ENCODE measurements around the gene TMEM150B. TPM values are rescaled to one million over a fixed set of nuclear protein-coding genes. Genes with fewer than 3 reads are reported as not detected.
"Not testable (repeated sequence)": the region's sequence is repeated elsewhere in the genome, so short reads cannot be mapped to it uniquely, and the experiment has no call there.

TMEM150B gene
- total RNA-seq, 1 donor from 2014 or later: 5.1 TPM

- DNase-seq (ENCODE audit: low spot score): peak; percentile 84
- ATAC-seq: no peak
- intact Hi-C loops (cut with DNase I): no loop called here
Measured at GRCh38 chr19:55341171-55341588, 16.0 kb upstream of the TMEM150B start.

- DNase-seq (ENCODE audit: low spot score): no peak
- ATAC-seq: no peak
- intact Hi-C loops (cut with DNase I): no loop called here
Measured at GRCh38 chr19:55340784-55341147, 15.6 kb upstream of the TMEM150B start.

- intact Hi-C loops (cut with DNase I): no loop called here
- no peak for ATAC-seq
Measured at GRCh38 chr19:55339889-55340783, 15.0 kb upstream of the TMEM150B start.

GRCh38 chr19:55339105-55339888, 14.2 kb upstream of the TMEM150B start, which contains the start of gene KMT5C:
TSS of gene KMT5C (plus strand) at chr19:55339876. CDS start at chr19:55341937, 2,061 bp downstream.
- ATAC-seq (peak; percentile 96), DNase-seq (ENCODE audit: low spot score) (peak; percentile 100)
- intact Hi-C loops (cut with DNase I): no loop called here

More at GRCh38 chr19:55339889-55340783, 15.0 kb upstream of the TMEM150B start:
- DNase-seq (ENCODE audit: low spot score): no peak

GRCh38 chr19:55336101-55336500, 11.0 kb upstream of the TMEM150B start:
- ATAC-seq (no peak), DNase-seq (ENCODE audit: low spot score) (no peak)
- intact Hi-C loops (cut with DNase I): no loop called here

GRCh38 chr19:55333870-55334269, 8.7 kb upstream of the TMEM150B start:
- ATAC-seq (no peak), DNase-seq (ENCODE audit: low spot score) (no peak)
- intact Hi-C loops (cut with DNase I): no loop called here

GRCh38 chr19:55329791-55330190, 4.7 kb upstream of the TMEM150B start:
- ATAC-seq; DNase-seq (ENCODE audit: low spot score); intact Hi-C loops (cut with DNase I): not testable (repeated sequence)

GRCh38 chr19:55328774-55329318, 3.7 kb upstream of the TMEM150B start:
- intact Hi-C loops (cut with DNase I); DNase-seq (ENCODE audit: low spot score); ATAC-seq: not testable (repeated sequence)

GRCh38 chr19:55324662-55325061, 479 bp downstream of the TMEM150B start:
- DNase-seq (ENCODE audit: low spot score) (no peak), ATAC-seq (no peak)
- intact Hi-C loops (cut with DNase I): no loop called here

GRCh38 chr19:55322204-55322885, 2.8 kb downstream of the TMEM150B start:
- DNase-seq (ENCODE audit: low spot score): no peak
- no peak for ATAC-seq
- intact Hi-C loops (cut with DNase I): no loop called here

- DNase-seq (ENCODE audit: low spot score): no peak
Measured at GRCh38 chr19:55321466-55322137, 3.5 kb downstream of the TMEM150B start.

GRCh38 chr19:55320844-55321419, 4.2 kb downstream of the TMEM150B start:
- intact Hi-C loops (cut with DNase I): no loop called here
- ATAC-seq (no peak), DNase-seq (ENCODE audit: low spot score) (no peak)

More at GRCh38 chr19:55321466-55322137, 3.5 kb downstream of the TMEM150B start:
- no peak for ATAC-seq
- intact Hi-C loops (cut with DNase I): no loop called here

GRCh38 chr19:55319785-55320184, 5.4 kb downstream of the TMEM150B start:
- intact Hi-C loops (cut with DNase I): no loop called here
- DNase-seq (ENCODE audit: low spot score): no peak
- ATAC-seq: peak; percentile 67

- ATAC-seq (no peak), DNase-seq (ENCODE audit: low spot score) (no peak)
- intact Hi-C loops (cut with DNase I): no loop called here
Measured at GRCh38 chr19:55316646-55317045, 8.5 kb downstream of the TMEM150B start.

GRCh38 chr19:55315956-55316525, 9.1 kb downstream of the TMEM150B start:
- intact Hi-C loops (cut with DNase I): no loop called here
- no peak for ATAC-seq

GRCh38 chr19:55314396-55314795, 10.7 kb downstream of the TMEM150B start:
- DNase-seq (ENCODE audit: low spot score): no peak
- intact Hi-C loops (cut with DNase I): no loop called here
- ATAC-seq: no peak

More at GRCh38 chr19:55315956-55316525, 9.1 kb downstream of the TMEM150B start:
- no peak for DNase-seq (ENCODE audit: low spot score)

- DNase-seq (ENCODE audit: low spot score): no peak
- no peak for ATAC-seq
- intact Hi-C loops (cut with DNase I): no loop called here
Measured at GRCh38 chr19:55312621-55313512, 12.3 kb downstream of the TMEM150B start.
